ENCODE results near the gene TP73.

The TP73 gene

GRCh38 chr1:3644273-3644672 lies 8.0 kb upstream of the TP73 start:
- Histone ChIP-seq H3K9ac (no peak overlapping the region), H3K27ac (no peak overlapping the region), H3K79me2 (ENCODE audit: insufficient read depth, low read depth) (no peaks in the 10 kb centered on the region), H3K4me2 (no peak overlapping the region), H3K36me3 (ENCODE audit: insufficient read depth) (no peaks in the 10 kb centered on the region), H4K20me1 (ENCODE audit: insufficient read depth) (no peaks in the 10 kb centered on the region), H3K27me3 (ENCODE audit: insufficient read depth, low read depth) (no peaks in the 10 kb centered on the region; the same call in none of the 2 replicates), H2AFZ (ENCODE audit: low read depth) (no peak overlapping the region), H3K4me1 (ENCODE audit: low read depth, poor library complexity, severe bottlenecking) (peaks cover 10% of the 10 kb centered on the region), H3K4me3 (IDR thresholded peaks at IDR 0.05; ENCODE audit: insufficient read depth, low read depth, low read length) (no peak overlapping the region)
- no peak for TF ChIP-seq CTCF (conservative IDR thresholded peaks at IDR 0.05; ENCODE audit: low read depth, low read length)

GRCh38 chr1:3645247-3645646 lies 7.1 kb upstream of the TP73 start:
- no peaks in the 10 kb centered on the region for H3K79me2 ChIP-seq (ENCODE audit: insufficient read depth, low read depth)
- no peaks in the 10 kb centered on the region for H4K20me1 ChIP-seq (ENCODE audit: insufficient read depth)
- H3K9ac ChIP-seq = no peak overlapping the region
- no peaks in the 10 kb centered on the region; the same call in none of the 2 replicates for H3K27me3 ChIP-seq (ENCODE audit: insufficient read depth, low read depth)
- no peaks in the 10 kb centered on the region for H3K36me3 ChIP-seq (ENCODE audit: insufficient read depth)
- no peak overlapping the region for H3K4me3 ChIP-seq (IDR thresholded peaks at IDR 0.05; ENCODE audit: insufficient read depth, low read depth, low read length)
- no peak overlapping the region for H3K4me2 ChIP-seq
- peaks cover 10% of the 10 kb centered on the region for H3K4me1 ChIP-seq (ENCODE audit: low read depth, poor library complexity, severe bottlenecking)
- no peak overlapping the region for H3K27ac ChIP-seq
- no peak for TF ChIP-seq CTCF (conservative IDR thresholded peaks at IDR 0.05; ENCODE audit: low read depth, low read length)
- no peak overlapping the region for H2AFZ ChIP-seq (ENCODE audit: low read depth)

GRCh38 chr1:3645666-3646355 lies 6.5 kb upstream of the TP73 start:
- Histone ChIP-seq H3K27me3 (ENCODE audit: insufficient read depth, low read depth) (peaks cover 5% of the 10 kb centered on the region), H3K4me3 (IDR thresholded peaks at IDR 0.05; ENCODE audit: insufficient read depth, low read depth, low read length) (no peak overlapping the region), H4K20me1 (ENCODE audit: insufficient read depth) (no peaks in the 10 kb centered on the region), H3K9ac (no peak overlapping the region), H2AFZ (ENCODE audit: low read depth) (no peak overlapping the region), H3K4me1 (ENCODE audit: low read depth, poor library complexity, severe bottlenecking) (peaks cover 10% of the 10 kb centered on the region), H3K36me3 (ENCODE audit: insufficient read depth) (no peaks in the 10 kb centered on the region), H3K4me2 (no peak overlapping the region), H3K79me2 (ENCODE audit: insufficient read depth, low read depth) (no peaks in the 10 kb centered on the region), H3K27ac (no peak overlapping the region)
- TF ChIP-seq CTCF (conservative IDR thresholded peaks at IDR 0.05; ENCODE audit: low read depth, low read length) = no peak

GRCh38 chr1:3646596-3646995 lies 5.7 kb upstream of the TP73 start:
- no peak overlapping the region for H3K4me2 ChIP-seq
- H3K4me3 ChIP-seq (IDR thresholded peaks at IDR 0.05; ENCODE audit: insufficient read depth, low read depth, low read length) = no peak overlapping the region
- H3K79me2 ChIP-seq (ENCODE audit: insufficient read depth, low read depth) = no peaks in the 10 kb centered on the region
- H3K36me3 ChIP-seq (ENCODE audit: insufficient read depth) = no peaks in the 10 kb centered on the region
- no peaks in the 10 kb centered on the region for H4K20me1 ChIP-seq (ENCODE audit: insufficient read depth)
- peaks cover 10% of the 10 kb centered on the region for H3K4me1 ChIP-seq (ENCODE audit: low read depth, poor library complexity, severe bottlenecking)
- peaks cover 12% of the 10 kb centered on the region for H3K27me3 ChIP-seq (ENCODE audit: insufficient read depth, low read depth)
- TF ChIP-seq CTCF (conservative IDR thresholded peaks at IDR 0.05; ENCODE audit: low read depth, low read length) = no peak
- no peak overlapping the region for H2AFZ ChIP-seq (ENCODE audit: low read depth)
- no peak overlapping the region for H3K9ac ChIP-seq
- H3K27ac ChIP-seq = no peak overlapping the region

All from KMS-11 (cell line).